ENCODE results near the gene KLHL22. TPM values are rescaled to one million over a fixed set of nuclear protein-coding genes. Genes with fewer than 3 reads are reported as not detected.
A peak's percentile ranks its signal among the peaks of the same experiment; 100 is the strongest.

The KLHL22 gene
- total and polyA plus RNA-seq, 7 donors: 8.4 to 24.3 (median 14.6) TPM

DNA sequence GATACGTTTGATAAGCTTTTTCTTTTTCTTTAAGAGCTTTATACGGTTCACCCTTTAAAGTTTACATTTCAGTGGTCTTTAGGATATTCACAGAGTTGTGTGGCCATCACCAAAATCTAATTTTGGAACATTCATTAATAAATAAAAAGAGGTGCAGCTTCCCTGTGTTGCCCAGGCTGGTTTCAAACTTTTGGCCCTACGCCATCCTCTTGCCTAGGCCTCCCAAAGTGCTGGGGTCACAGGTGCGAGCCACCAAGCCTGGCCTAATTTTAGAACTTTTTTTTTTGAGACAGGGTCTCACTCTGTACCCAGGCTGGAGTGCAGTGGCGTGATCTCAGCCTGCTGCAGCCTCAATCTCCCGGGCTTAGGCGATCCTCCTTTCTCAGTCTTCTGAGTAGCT lies 42.4 kb upstream of the KLHL22 start:
- intact Hi-C loops (cut with DNase I): no loop called here
- H3K27me3 ChIP-seq (ENCODE audit: insufficient read depth in 3 of 3, low read length in 2 of 3): no peaks in the 10 kb centered on the region
- TF ChIP-seq, protein P1, sequence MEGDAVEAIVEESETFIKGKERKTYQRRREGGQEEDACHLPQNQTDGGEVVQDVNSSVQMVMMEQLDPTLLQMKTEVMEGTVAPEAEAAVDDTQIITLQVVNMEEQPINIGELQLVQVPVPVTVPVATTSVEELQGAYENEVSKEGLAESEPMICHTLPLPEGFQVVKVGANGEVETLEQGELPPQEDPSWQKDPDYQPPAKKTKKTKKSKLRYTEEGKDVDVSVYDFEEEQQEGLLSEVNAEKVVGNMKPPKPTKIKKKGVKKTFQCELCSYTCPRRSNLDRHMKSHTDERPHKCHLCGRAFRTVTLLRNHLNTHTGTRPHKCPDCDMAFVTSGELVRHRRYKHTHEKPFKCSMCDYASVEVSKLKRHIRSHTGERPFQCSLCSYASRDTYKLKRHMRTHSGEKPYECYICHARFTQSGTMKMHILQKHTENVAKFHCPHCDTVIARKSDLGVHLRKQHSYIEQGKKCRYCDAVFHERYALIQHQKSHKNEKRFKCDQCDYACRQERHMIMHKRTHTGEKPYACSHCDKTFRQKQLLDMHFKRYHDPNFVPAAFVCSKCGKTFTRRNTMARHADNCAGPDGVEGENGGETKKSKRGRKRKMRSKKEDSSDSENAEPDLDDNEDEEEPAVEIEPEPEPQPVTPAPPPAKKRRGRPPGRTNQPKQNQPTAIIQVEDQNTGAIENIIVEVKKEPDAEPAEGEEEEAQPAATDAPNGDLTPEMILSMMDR (IDR thresholded peaks at IDR 0.05): no peak
- 93 to 95% (median 95%) methylated on average over 7 of the region's 7 CpGs for WGBS, 3 donors
- H3K27ac ChIP-seq: no peak overlapping the region
- H3K9me3 ChIP-seq: no peaks in the 10 kb centered on the region
- no peak overlapping the region for H3K4me3 ChIP-seq
- H3K4me1 ChIP-seq: peaks cover 37% of the 10 kb centered on the region
- H3K36me3 ChIP-seq (ENCODE audit: insufficient read depth in 1 of 2, low read depth in 1 of 2): peaks cover 0 to 46% of the 10 kb centered on the region in 2 donors
- ATAC-seq: no peak
- DNase-seq: no peak

DNA sequence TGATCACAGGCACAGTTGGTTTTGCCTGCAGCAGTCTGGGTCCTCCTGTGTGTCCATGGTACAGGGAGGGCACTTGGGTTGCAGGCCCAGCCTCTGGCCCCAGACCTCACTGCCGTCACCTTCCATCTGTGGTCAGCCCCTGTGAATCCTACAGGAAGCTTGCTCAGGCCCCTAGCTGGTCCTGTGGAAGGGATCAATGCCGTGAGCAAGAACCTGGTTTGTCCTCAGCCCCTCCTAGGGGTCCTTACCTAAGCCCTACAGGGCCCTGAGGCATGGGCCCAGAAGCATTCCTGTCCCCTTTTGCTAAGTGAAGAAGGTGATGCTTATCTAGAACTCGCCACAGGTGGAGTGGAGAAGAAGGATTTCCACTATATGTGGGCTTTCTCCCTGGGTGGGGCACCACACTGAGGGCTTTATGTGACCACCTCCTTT lies 41.7 kb upstream of the KLHL22 start:
- no peaks in the 10 kb centered on the region for H3K9me3 ChIP-seq
- intact Hi-C loops (cut with DNase I): no loop called here
- 92 to 98% (median 92%) methylated on average over 3 of the region's 3 CpGs for WGBS, 3 donors
- TF ChIP-seq, protein P1 (IDR thresholded peaks at IDR 0.05): no peak
- no peak for DNase-seq
- H3K36me3 ChIP-seq (ENCODE audit: insufficient read depth in 1 of 2, low read depth in 1 of 2): peaks cover 0 to 41% of the 10 kb centered on the region in 2 donors
- ATAC-seq: no peak
- peaks cover 44% of the 10 kb centered on the region for H3K4me1 ChIP-seq
- H3K4me3 ChIP-seq: no peak overlapping the region
- H3K27ac ChIP-seq: peak overlapping the region; percentile 58
- no peaks in the 10 kb centered on the region for H3K27me3 ChIP-seq (ENCODE audit: insufficient read depth in 3 of 3, low read length in 2 of 3)

DNA sequence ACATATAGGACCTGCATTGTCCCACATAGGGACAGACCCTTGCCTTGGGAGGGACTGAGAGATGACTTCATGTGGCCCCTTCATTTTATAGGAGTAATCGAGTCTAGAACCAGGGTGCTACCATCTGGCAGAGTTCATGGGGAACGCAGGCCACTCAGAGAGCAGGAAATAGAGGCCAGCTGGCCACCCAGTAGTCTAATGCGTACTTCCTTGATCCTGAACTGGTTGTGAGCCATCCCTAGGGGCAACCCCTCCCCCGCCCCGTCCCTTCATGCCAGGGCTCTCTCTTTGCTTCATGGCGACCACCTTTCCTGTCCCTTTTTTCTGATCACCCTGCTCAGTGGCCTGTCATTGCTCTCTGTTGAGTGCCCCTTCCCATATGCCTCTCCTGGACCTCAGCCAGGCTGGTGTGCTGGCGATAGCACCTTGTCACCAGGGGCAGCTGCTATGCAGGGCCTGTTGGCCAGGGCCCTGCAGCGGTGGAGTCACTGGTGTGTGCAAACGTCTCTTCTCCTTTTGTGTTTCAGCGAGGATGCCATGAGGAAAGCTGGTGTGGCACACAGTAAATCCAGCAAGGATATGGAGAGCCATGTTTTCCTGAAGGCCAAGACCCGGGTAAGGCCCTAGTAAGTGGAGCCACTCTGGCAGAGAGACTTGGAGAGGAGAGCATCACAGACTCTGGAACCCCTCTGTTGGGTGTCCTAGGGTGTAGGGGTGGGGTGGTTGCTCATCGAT lies 41.2 kb upstream of the KLHL22 start:
- TF ChIP-seq, protein P1 (IDR thresholded peaks at IDR 0.05): no peak
- Histone ChIP-seq H3K27me3 (ENCODE audit: insufficient read depth in 3 of 3, low read length in 2 of 3) (no peaks in the 10 kb centered on the region), H3K36me3 (ENCODE audit: insufficient read depth in 1 of 2, low read depth in 1 of 2) (peaks cover 0 to 36% of the 10 kb centered on the region in 2 donors), H3K27ac (peak overlapping the region; percentile 58), H3K4me3 (no peak overlapping the region), H3K9me3 (no peaks in the 10 kb centered on the region), H3K4me1 (peaks cover 49% of the 10 kb centered on the region)
- ATAC-seq (peak; percentile 50 to 73 (median 64)), DNase-seq (peak in 1 of 2 donors; percentile 80)
- WGBS, 3 donors: 38 to 53% (median 42%) methylated on average over 12 of the region's 12 CpGs
- intact Hi-C loops (cut with DNase I): no loop called here

DNA sequence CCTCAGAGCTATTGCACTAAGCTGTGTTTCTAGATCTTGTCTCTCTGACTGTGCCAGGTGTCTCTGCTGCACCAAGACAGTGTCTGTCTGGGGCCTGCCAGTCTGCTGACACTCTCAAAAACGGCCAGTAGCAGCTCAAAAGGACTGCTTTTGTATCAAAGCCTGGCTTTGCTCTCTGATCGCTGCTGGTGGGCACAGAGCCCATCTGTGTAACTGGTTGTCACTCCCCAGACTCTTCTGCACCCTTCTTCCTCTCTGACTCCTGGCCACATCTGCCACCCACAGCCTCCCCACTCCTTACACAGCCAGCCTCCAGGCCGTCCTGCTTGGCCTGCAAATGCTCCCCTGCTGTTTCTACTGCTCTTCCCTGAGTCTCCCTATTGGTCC lies 38.3 kb upstream of the KLHL22 start:
- Histone ChIP-seq H3K36me3 (ENCODE audit: insufficient read depth in 1 of 2, low read depth in 1 of 2) (peaks cover 0 to 27% of the 10 kb centered on the region in 2 donors), H3K4me3 (no peak overlapping the region), H3K4me1 (peaks cover 65% of the 10 kb centered on the region), H3K27ac (peak overlapping the region; percentile 86), H3K9me3 (no peaks in the 10 kb centered on the region), H3K27me3 (ENCODE audit: insufficient read depth in 3 of 3, low read length in 2 of 3) (no peaks in the 10 kb centered on the region)
- intact Hi-C loops (cut with DNase I): no loop called here
- DNase-seq (no peak), ATAC-seq (no peak)
- TF ChIP-seq, protein P1 (IDR thresholded peaks at IDR 0.05): no peak
- WGBS, 3 donors: 39 to 46% (median 46%) methylated on average over 3 of the region's 3 CpGs

Measured in psoas muscle (tissue), 8 donors.